Dedifferentiated amniotic fluid mesenchymal stem cell (primary cell): ENCODE data around the gene ANKDD1B.
"Not testable (repeated sequence)": the region's sequence is repeated elsewhere in the genome, so short reads cannot be mapped to it uniquely, and the experiment has no call there.

Experiments
- DNase-seq: peaks from one replicate; pipeline ENCODE4 v3.0.0-alpha.2; 2016; ENCODE audit errors: extremely low spot score

Gene ANKDD1B

DNA sequence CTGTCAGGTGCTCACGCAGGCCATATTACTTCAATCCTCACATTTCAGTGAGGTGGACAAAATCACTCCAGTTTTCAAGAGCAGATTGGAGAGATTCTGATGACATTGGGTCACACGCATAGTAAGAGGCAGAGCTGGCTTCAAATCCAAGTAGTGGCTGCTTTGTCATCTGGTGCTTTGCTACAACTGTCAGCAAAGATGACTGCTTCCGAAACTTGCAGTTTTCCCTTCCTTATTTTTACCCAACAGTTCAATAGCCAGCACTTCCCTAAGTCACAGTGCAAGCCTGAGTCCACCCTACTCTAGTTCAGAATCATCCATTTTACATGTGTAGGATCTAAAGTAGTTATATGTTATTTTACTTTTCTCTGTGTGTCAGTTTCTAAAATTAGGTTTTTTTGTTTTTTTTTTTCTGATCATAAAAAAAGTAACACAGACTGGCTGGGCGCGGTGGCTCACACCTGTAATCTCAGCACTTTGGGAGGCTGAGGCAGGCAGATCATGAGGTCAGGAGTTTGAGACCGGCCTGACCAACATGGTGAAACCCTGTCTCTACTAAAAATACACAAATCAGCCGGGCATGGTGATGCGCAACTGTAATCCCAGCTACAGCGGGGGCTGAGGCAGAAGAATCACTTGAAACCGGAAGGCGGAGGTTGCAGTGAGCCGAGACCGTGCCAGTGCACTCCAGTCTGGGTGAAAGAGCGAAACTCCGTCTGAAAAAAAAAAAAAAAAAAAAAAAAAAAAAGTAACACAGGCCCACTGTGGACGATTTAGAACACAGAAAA lies 49.6 kb downstream of the ANKDD1B start:
- no peak for DNase-seq

DNA sequence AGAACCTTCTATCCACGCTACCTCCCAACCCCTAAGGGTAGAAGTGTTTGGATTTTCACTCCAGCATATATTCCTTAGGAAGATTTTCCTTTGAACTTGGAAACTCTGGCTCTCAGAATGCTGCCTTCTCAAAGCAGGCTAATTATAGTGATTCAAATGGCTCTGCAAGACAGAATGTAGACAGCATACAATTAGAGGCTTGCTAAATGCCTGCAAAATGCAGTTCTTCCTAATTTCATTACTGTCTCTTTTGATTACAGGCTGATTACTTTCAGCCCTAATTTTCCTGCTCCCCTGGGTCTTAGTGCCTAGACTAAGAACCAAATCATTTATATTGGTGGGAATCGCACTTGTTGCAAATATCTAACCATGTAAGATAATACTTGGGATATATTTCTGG lies 50.8 kb downstream of the ANKDD1B start:
- no peak for DNase-seq

DNA sequence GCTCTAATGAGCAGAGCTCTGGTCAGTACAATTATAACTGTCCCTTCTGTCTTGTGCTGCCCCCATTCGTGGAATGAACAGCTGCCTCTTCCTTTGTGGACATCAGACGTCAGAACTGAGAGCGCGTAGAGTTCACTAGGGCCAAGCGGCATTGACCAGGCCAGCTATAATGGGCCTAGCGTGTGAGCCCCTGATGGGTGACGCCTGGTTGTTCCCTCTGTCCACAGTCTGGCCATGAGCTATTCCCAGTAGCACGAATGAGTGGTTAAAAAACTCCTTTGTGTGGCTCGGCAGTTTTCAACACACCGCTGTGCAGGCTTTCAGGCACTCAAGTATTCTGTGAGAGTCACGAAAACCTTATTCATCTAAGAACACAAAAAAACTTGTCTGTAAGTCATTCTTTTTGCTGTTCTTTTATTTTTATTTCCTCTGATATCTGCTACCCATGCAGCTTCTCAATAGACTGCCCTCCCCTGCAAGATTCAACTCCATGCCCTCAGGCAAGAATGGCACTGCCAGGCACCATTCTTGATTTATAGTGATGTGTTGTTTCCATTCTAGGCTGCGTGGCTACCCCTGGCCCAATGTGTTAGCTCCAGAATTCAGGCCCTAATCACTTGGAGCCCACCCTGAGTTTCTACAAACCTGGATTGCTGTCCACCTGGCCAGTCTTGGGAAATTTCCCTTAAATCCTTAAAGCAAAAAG lies 52.5 kb downstream of the ANKDD1B start:
- no peak for DNase-seq

DNA sequence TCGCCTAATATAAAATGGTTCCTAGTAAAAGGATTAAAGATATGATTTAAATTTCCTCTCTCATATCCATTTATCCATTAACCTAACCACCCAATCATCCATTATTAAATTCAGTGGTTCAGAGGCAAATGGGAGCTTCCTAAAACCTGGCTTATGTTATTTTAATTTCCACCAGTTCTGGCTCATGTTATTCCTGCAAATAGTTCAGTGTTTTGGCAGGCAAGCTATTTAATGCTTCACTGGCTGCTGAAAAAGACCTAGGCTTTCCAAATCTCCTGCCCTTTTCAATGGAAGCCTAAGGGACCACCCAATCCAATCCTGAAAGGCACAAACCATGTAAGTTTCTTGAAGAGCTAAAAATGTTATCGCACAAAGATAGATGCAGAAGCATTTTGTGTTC lies 53.7 kb downstream of the ANKDD1B start:
- no peak for DNase-seq

DNA sequence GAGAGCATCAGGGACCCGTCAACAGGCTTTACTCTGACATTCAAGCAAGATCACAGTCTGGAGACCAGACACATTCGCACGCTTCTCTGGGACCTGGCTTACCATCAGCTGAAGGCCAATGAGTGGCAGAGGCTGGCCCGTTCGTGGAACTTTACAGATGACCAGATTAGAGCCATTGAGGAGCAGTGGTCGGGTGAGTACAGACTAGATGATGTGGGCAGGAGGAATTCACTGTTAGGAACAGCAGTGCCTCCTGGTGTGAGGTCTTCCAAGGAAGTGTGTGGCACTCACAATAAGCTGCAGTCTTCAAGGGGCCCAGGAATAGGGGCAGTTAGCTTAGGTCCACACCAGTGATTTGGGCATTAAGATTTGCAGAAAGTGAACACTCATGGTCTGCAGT lies 55.5 kb downstream of the ANKDD1B start:
- no peak for DNase-seq

DNA sequence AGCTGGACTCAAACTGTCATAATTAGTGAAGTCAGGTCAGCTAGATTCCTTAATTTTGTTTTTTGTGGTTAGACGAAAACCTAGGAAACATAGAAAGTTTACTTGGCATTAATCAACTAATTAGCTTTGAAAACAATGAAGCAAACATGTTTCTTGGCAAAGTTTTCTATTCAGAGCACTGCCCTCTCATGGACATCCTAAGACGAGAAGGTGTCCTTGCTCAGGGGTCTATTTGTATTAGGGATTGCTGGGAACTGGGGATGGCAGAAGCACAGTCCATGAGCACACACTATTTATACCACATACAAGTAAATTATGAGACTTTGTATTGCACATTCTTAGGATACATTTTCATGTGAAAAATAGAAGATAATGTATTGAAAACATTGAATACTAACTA lies 56.3 kb downstream of the ANKDD1B start:
- no peak for DNase-seq

DNA sequence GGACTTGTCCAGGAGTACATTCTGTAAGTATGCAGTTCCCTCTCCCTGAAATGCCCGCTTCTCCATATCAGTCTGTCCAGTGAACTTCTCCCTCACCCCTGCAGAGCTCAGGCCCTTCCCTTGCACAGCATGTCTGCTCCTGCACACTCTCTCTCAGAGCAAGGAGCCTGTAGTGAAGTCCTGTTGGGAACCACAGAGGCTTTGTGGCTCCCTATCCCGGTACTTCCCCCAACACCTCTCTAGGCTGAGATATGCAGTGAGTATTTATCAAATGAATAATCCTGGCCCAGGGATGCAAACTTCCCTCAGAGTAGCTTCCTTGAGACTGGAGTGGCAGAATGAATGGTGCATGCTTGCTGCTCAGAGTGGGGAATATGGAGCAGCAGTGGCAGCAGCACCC lies 57.2 kb downstream of the ANKDD1B start:
- DNase-seq: no peak

DNA sequence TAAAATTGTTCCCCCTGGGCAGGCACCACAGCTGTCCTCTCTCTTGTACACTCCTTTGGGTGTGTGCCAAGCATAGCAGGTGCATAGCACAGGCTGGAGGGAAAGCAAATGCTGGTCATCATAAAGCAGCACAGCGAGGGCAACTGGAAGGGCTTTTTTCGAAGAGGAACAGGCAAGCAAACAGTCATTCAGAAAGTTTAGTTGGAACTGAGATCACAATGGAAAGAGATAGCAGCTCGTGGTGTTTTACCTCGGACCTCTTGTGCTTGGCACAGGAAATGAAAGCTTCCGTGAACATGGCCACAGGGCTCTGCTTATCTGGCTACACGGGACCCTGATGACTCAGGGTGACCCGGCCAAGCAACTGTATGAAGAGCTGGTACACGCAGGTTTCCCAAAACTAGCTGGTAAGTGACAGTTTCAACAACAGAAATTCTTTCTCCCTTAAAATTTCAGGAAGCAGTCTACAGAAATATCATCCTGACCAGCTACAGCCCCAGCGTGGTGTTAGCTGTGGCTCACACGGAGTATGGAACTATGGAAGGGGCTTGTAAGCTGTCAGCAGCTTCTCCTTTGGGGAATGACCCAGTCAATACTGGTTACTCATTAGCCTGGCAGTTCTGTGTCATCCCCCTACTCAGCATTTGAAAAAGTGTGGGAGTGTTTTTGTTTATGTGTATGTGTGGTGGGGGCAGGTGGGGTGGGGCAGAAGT lies 57.9 kb downstream of the ANKDD1B start:
- DNase-seq: no peak

DNA sequence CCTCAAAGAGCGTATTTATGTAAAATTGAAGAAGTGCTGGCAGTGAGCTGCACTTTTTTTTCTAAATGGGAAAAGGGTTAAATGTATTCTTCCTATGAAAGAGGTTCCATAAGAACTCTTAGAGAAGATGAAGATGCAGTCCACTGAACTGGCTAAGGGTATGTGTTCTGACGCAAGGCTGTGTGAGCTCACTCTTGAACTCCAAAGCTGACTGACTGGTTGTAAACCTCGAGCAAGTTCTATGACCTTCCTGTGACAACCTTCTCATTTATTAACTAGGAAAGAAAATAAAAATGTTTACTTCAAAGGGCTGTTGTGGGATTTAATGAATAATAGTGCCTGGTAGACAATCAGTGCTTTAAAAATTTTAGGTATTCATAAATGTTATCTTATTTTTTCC lies 59.3 kb downstream of the ANKDD1B start:
- no peak for DNase-seq

DNA sequence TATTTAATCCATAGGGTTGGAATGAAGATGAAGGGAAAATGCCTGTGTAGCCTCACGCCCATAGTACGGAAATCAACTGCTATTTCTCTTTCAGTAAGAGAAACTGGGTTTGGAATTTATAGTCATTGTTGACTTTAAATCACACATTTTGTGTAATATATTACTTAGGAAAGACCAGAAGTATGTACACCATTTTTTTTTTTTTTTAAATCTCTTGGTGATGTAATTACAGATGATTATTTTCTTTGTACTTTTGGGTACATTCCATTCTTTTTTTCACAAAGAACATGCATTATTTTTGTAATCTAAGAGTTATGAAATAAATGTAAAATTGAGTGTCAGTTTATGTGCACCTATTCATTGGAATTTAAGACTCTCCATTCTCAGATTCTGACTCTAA lies 60.3 kb downstream of the ANKDD1B start:
- no peak for DNase-seq

DNA sequence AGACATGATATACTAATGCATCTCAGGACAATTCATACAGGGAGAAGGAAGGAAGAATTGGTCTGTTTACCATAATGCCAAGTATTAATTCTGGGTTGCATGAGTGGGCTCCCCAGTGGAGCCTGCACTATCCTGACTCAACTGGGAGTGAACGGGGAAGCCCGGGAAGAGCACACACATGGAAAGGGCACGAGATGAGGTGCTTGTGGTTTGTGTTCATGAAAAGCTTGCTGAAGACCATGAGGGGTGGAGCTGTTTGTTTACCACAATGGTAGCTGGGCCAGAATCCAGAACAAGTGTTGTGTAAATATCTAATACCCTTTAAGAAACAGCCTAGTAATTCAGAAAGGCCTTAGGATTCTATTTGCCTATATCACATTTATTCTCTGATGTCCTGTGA lies 61.4 kb downstream of the ANKDD1B start:
- DNase-seq: no peak

DNA sequence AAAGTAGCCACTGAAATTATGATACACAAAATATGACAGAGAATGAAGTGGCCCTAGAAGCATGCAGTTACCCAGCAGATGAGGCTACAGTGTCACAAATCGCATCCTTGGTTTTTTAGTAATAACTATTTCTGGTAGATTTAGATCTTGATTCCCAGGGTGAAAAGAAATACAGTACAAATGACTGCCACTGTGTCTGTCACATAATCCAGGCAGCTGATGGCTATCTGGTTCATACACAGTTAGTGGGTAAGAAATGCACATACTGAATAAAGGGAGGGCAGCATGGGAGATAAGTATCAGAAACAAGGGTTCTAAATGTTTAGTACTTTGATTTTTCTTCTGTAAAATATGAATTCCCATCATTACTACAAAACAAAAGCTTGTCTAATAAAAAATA lies 64.5 kb downstream of the ANKDD1B start:
- DNase-seq: no peak

DNA sequence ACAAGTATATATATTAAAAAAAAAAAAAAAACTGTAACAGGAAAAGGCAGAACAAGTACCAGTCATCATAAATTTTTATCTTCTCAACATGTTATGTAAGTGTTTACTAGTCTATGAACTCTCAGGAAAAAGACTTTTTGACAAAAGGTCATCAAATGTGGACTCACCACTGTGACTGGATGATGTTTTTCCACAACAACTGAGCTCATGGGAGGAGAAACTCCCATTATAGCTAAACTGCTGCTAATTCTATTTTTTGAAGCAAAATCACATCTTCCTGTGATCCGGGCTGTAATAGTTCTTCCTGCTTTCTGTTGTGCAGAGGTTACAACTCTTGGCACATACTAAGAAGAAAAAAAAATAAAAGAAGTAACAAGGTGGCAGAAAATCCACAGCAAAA lies 66.4 kb downstream of the ANKDD1B start:
- DNase-seq: no peak

DNA sequence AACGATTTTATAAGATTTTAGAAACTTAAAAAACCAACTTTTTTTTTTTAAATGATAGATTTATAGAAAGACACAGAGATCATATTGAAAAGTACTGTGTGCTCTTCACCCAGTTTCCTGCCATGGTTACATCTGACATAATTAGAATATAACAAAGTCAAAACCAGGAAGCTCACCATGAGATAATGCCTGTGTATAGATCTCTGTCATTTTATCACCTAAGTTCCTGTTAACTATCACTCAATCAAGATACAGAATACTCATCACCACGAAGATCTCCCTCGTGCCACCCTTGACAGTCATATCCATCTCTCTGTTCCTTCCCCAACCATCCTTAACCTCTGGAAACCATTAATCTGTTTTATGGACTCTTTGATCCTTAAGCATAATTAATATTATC lies 66.9 kb downstream of the ANKDD1B start:
- no peak for DNase-seq

DNA sequence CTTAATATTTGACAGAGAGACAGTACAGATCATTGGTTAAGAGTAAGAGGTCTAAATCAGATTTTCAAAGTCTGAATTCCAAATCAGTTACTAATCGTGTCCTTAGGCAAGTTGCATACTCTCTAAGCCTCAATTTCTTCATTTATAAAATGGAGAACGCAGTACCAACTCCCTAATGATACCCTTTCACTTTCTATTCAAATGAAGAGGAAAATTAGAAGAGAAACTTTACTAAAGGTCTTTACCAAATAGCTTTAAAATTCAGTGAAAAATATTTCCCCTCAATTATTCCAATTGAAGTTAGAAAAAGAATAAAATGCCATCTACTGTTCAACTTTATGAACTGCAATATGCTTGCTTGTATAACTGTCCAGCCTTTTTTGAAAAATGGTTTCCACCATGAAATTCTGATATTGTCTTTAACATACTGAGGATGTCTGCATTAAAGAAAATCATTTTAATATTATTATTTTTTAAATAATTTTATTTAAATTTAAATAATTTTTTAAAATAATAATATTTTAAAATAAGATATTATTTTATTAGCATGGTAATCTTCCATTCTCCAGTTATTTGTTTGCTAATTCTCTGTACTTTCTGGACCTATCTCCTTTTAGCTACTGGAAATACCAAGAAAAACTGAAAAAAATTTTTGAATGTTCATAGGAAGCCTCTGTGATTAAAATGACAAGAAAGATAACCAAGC lies 70.0 kb downstream of the ANKDD1B start:
- peak; percentile 65 for DNase-seq

DNA sequence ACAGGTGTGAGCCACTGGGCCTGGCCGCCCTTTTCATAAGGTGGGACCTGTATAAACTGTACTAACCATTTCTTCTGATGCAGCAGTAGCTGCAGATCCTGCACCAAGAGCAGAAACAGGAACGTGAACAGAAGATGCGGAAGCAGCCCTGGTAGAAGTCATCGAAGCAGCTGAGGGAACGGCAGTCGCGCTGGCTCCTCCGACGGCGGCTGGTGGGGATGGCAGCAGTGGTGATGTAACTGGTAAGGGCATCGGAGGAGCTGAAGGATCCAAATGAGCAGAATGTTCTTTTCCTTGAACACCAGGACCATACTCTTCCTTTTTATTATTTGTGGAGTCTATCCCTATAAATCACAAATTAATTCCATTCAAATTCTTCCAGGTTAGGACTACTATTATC lies 73.9 kb downstream of the ANKDD1B start:
- DNase-seq: no peak

DNA sequence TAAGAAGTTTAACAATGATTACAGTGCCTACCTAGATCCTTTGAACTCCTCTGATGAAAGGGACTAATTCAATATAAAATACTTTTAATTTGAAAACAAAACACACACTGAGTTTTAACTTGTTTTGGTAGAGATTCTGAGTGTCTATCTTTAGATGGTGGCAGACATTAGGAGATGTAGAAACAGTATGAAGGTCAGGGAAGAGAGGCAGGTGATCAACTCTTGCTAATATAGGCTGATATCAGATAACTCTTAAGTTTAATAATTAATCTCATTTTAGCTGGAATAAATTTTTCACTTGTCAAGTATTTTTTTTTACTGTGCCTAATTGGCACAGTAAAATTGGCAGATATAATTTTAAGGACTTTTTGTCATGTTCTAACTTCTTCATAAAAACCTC lies 75.2 kb downstream of the ANKDD1B start:
- no peak for DNase-seq

DNA sequence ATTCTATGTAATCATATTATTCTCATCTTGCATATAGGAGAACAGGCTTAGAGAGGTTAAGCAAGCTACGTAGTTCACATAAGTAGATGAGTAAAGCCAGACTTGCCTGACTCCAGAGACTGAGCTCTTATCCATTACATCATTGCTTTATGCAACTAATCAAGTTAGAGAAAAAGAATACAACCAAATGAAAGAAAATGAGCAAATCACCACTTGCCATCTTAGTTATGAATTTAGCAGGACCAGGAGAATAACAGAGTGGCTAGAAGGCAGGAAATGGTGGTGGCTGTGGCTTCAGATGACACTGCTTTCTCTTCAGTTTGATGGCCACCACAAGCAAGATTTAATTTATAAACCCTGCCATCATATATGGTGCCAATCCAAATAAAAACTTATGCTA lies 79.4 kb downstream of the ANKDD1B start:
- DNase-seq: no peak

DNA sequence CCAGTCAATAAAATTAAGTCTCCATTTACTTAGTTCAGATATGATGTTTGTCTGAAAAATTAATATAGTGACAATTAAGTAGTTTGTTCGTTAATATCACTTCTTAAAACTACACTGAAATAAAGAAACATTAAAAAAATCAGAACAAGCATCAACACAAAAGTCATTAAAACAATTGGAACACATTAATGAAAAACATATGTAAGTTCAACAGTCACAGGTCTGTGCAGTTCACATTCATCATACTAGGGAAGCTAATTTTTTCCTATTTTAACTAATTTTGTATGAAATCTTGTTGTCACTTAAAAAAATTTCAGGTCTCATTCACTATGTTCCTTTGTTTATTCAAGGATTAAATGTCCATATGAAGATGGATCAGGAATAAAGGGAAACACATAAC lies 83.5 kb downstream of the ANKDD1B start:
- no peak for DNase-seq

DNA sequence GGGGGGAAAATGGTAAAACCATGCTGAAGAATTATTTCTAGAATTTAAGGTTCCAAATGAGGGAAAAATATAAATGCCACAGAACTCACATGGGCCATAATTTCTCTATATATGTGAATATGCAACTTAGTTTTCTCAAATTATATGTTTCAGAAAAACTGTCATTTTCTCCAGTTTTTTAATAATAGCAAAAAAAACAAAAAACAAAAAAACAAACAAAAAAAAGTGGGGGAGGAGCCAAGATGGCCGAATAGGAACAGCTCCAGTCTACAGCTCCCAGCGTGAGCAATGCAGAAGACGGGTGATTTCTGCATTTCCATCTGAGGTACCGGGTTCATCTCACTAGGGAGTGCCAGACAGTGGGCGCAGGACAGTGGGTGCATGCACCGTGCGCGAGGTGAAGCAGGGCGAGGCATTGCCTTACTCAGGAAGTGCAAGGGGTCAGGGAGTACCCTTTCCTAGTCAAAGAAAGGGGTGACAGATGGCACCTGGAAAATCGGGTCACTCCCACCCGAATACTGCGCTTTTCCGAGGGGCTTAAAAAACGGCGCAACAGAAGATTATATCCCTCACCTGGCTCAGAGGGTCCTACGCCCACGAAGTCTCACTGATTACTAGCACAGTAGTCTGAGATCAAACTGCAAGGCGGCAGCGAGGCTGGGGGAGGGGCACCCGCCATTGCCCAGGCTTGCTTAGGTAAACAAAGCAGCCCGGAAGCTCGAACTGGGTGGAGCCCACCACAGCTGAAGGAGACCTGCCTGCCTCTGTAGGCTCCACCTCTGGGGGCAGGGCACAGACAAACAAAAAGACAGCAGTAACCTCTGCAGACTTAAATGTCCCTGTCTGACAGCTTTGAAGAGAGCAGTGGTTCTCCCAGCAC lies 84.5 kb downstream of the ANKDD1B start:
- DNase-seq: not testable (repeated sequence)

DNA sequence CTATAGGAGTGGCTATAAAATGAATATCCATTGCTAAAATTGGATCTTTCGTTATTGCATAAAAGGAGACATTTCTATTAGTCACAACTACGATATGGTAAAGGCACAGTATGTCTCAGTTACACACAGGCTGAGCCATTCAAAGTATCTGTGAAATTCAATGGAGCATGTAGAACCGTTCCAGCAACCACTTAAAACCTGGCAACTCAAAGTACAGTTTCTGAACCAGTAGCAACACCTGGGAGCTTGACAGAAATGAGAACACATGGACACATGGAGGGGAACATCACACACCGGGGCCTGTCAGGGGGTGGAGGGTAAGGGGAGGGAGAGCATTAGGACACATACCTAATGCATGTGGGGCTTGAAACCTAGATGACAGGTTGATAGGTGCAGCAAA lies 90.6 kb downstream of the ANKDD1B start:
- DNase-seq: no peak
